ENCODE data around the gene TH.
"Not testable (repeated sequence)": the region's sequence is repeated elsewhere in the genome, so short reads cannot be mapped to it uniquely, and the experiment has no call there.

The TH gene

DNA sequence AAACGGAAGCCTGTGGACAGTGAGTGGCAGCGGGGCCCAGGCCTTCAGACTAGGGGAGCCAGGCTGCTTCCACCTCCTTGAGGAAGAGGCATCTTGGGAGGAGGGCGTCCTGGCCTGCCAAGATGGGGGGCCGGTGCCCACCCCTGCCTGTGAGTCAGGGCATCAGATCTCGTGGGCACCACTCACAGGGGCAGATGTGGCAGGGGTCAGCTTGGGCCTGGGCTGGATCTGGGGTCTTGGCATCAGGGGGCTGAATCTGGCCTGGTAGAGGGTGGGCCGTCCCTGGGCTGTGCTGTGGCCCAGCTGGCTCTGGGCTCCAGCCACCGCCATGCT, 24.1 kb upstream of the TH start:
- no peak for DNase-seq (ENCODE audit: low read depth in 2 of 2)

DNA sequence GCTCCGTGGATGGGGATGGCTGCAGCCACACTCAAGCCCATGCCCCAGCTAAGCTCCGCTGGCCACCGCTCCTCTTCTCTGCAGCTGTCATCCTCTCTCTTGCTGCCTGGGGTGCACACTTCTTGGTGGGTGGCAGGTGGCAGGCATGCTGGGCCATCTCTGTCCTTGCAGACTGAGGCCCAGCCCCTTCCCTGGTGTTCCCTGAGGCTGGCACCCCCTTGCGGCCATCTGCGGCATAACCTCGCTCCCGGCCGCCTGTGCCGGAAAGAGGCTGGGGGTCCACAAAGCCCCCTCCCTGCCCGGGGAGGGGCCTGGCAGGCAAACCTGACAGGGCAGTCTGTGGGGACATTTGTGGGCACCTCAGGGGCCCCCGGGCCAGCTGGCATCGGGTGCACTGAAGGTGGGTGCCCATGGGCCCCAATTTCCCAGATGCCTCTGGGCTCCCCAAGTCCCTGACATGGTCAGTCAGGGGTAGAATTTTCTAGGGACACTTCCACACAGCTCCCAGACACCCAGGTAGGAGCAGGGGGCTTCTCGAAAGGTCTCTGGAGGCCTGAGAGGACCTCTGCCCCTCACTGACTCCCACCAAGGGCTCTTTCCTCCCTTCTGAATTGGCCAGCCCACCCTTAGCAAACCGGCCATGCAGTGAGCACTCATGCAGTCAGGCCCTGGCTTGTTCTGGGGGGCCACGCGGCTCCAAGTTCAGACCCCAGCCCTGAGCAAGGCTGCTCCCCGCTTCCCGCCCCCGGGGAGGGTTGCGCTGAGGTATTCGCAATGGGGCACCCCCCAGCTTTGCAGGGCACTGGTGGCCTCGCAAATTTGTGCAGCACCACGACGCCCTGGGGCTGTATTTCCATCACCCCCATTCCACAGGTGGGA, 23.5 kb upstream of the TH start:
- peak; percentile 41 to 58 for DNase-seq (ENCODE audit: low read depth in 2 of 2)

DNA sequence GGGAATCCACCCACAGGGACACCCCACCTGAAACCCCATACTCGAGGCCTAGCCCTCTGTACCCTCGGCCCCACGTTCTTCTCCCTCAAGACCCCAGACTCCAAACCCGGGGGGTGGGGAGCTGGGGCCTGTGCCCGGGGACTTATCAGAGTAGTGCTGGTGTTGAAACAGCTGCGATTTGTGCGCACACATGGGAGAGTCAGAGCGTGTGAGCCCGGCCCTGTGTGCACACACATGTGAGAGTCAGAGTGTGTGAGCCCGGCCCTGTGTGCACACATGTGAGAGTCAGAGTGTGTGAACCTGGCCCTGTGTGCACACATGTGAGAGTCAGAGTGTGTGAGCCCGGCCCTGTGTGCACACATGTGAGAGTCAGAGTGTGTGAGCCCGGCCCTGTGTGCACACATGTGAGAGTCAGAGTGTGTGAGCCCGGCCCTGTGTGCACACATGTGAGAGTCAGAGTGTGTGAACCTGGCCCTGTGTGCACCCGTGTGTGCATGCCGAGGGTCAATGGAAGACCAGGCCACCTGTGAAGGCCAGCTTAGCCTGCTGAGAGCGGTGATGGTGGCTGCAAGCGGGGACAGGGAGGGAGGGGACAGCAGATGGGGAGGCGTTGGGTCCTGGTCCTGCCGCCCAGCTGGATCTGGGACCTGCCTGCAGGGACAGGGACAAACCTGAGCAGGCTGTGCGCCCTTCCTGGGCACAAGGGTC, 22.4 kb upstream of the TH start:
- not testable (repeated sequence) for DNase-seq (ENCODE audit: low read depth in 2 of 2)

- no peak for DNase-seq (ENCODE audit: low read depth in 2 of 2)
These were observed 21.7 kb upstream of the TH start for GRCh38 chr11:2193099-2193887.

GRCh38 chr11:2192435-2192834, 20.8 kb upstream of the TH start:
- no peak for DNase-seq (ENCODE audit: low read depth in 2 of 2)

- DNase-seq (ENCODE audit: low read depth in 2 of 2): no peak
These were observed 20.3 kb upstream of the TH start for GRCh38 chr11:2191883-2192282.

- DNase-seq (ENCODE audit: low read depth in 2 of 2): no peak
These were observed 19.2 kb upstream of the TH start for GRCh38 chr11:2190657-2191471.

DNA sequence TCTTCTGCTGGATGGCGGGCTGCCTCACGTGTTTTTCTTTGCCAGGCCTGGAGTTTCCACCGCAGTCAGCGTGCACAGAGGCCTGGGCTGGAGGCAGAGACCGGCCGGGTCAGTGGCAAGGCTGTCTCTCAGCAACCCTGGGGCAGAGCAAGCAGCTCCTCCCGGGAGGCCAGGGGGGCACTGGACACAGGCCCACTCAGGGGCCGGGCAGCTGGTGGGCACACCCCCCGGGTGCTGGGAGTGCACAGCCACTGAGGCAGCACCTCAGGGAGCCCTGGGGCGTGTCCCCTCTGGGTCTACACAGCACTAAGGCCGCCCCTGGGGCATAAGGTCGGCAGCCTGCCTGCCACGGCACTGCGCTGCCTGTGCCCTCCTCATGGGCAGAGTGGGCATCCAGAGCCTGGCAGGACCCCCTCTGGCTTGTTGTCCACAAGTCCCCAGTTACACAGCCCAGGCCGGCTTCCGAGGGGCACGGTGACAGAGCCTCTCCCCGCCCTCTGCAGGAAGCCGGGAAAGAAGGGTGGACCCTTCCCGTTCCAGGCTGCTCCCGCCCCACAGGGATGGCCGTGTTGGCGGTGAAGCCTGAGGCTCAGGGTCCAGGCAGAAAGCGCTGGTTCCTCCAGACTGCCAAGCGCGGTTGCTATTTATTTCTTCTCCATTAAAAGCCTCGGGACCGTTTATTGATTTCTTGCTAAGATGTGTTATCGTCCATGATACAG, 18.5 kb upstream of the TH start:
- no peak for DNase-seq (ENCODE audit: low read depth in 2 of 2)

GRCh38 chr11:2188745-2189144, 17.1 kb upstream of the TH start:
- DNase-seq (ENCODE audit: low read depth in 2 of 2): no peak

DNA sequence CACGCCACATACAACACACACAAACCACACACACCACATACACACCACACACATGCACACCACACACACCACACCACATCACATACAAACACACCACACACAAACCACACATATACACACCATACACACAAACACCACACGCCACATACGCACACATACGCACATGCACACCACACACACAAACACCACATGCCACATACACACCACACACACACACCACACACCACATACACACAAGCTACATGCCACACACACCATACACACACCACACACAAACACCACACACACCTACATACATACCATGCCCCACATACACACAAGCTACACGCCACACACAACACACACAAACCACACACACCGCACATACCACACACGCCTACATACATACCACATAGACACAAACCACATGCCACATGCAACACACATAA, 15.7 kb upstream of the TH start:
- no peak for DNase-seq (ENCODE audit: low read depth in 2 of 2)

DNA sequence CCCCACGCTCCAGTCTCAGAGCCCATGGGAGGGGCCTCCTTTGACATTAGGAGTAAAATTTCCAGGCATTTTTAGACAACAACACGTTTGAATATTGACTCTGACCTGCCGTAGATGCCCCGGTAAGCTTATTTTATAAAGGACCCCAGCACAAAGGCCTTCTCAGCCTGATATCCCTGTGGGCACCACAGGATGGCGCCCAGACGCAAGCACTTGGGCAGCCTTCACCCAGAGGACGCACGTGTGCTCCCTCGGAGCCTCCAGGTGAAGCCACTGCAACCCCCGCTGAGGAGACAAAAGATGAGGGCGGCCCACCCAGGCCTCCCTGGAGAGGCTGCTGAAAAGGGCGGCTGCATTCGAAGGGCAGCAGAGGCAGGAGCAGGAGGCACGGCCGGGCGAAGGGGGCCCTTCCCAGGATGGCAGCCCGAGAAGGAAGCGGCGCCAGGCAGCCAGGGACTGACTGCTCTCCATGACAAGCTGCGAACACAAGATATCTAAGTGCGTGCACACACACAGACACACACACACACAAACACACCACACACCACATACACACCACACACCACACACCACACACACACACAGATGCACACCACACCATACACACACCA, 15.2 kb upstream of the TH start:
- DNase-seq (ENCODE audit: low read depth in 2 of 2): peak; percentile 19 to 37

GRCh38 chr11:2185324-2186085, 13.9 kb upstream of the TH start:
- no peak for DNase-seq (ENCODE audit: low read depth in 2 of 2)

GRCh38 chr11:2182692-2183474, 11.3 kb upstream of the TH start:
- DNase-seq (ENCODE audit: low read depth in 2 of 2): no peak

DNA sequence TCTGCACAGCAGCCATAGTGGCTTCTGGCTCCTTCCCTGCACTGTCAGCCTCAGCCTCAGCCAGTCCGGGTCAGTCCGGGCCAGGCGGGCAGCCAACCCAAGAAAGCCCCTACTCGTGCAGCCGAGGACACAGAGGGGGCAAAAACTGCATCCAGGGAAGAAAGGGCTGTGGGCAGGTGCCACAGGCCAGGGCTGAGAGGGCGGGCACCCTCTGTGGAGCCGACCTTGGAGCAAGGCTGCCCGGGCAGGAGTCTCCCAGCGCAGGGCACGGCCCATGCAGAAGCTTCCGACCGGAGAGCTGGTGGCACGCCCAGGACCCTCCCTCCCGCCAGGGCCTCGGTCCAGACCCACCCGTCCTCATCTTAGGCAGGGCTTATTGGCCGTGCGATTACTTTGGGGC, 10.5 kb upstream of the TH start:
- DNase-seq (ENCODE audit: low read depth in 2 of 2): no peak

- DNase-seq (ENCODE audit: low read depth in 2 of 2): no peak
These were observed 9.3 kb upstream of the TH start for GRCh38 chr11:2180789-2181370.

GRCh38 chr11:2180347-2180746, 8.7 kb upstream of the TH start:
- DNase-seq (ENCODE audit: low read depth in 2 of 2): no peak

DNA sequence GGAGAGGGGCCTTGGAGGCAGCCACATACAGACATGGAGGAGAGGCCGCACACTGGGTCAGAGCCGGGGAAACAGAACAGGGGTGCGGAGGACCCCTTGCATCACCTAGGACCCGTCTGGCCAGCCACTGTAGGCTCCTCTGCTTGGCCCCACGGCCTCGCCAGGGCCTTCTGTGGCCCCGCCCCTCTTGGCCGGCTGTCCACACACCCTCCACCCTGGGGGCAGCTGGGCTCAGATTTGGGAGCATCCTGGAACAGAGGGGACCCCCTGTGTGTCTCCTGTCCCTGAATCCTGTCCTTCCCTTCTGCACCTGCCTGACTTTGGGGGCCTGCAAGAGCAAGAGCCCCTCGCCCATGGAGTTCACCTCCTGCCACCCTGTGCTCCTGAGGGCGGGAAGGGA, 7.9 kb upstream of the TH start:
- DNase-seq (ENCODE audit: low read depth in 2 of 2): no peak

GRCh38 chr11:2178906-2179494, 7.4 kb upstream of the TH start:
- no peak for DNase-seq (ENCODE audit: low read depth in 2 of 2)

All from stimulated activated CD4-positive, alpha-beta T cell treated with anti-CD3 and anti-CD28 coated beads, Interleukin-4, amount 100 ng/mL, for 48 hours (primary cell).